Natural killer cell (primary cell): ENCODE measurements around the gene CDC42EP4. TPM values are rescaled to one million over a fixed set of nuclear protein-coding genes. Genes with fewer than 3 reads are reported as not detected.

Experiments used
- ATAC-seq, 3 donors: fragments of 150-1000 bp in 2 of 3; fragments of 200-7000 bp in 1 of 3; cut with Tn5 transposase; 1 replicate in 1 of 3; 2 replicates in 2 of 3; pipeline ENCODE4 v1.10.0; 2021; ENCODE audit warnings: mild to moderate bottlenecking in 2 of 3, moderate library complexity in 2 of 3
- DNase-seq, 2 donors: peaks; one replicate each; pipeline versions ENCODE4 v3.0.0 to v3.0.0-alpha.2; 2013 to 2021; ENCODE audit warnings: mixed read lengths in 1 of 2
- H3K27ac ChIP-seq: one replicate; pipeline ENCODE4 v1.5.1; 2013; ENCODE audit warnings: mild to moderate bottlenecking, low read length
- H3K27me3 ChIP-seq: one replicate; pipeline ENCODE4 v1.6.1; 2013; ENCODE audit warnings: low read length; ENCODE audit not compliant: control insufficient read depth, insufficient read depth
- H3K36me3 ChIP-seq: one replicate; pipeline ENCODE4 v1.6.1; 2013; ENCODE audit warnings: low read length; ENCODE audit not compliant: control insufficient read depth, insufficient read depth
- H3K4me1 ChIP-seq: one replicate; pipeline ENCODE4 v1.6.1; 2013; ENCODE audit warnings: low read length; ENCODE audit not compliant: control insufficient read depth, insufficient read depth
- H3K4me3 ChIP-seq: one replicate; pipeline ENCODE4 v1.5.1; 2013; ENCODE audit warnings: low read length
- H3K9me3 ChIP-seq: one replicate; pipeline ENCODE4 v1.6.1; 2013; ENCODE audit warnings: low read length; ENCODE audit not compliant: control insufficient read depth, insufficient read depth
- H3K27ac Mint-ChIP-seq, 2 donors: one replicate each; pipeline ENCODE4 v1.8.0; 2022; ENCODE audit warnings: mild to moderate bottlenecking in 2 of 2, mixed read lengths in 2 of 2, moderate library complexity in 1 of 2
- H3K27me3 Mint-ChIP-seq, 2 donors: one replicate each; pipeline ENCODE4 v1.8.0; 2022; ENCODE audit warnings: low read depth in 2 of 2, mixed read lengths in 2 of 2
- H3K36me3 Mint-ChIP-seq: one replicate; pipeline ENCODE4 v1.8.0; 2022; ENCODE audit warnings: mixed read lengths
- H3K4me1 Mint-ChIP-seq, 2 donors: one replicate each; pipeline ENCODE4 v1.8.0; 2022; ENCODE audit warnings: mixed read lengths in 2 of 2
- H3K4me3 Mint-ChIP-seq: one replicate; pipeline ENCODE4 v1.8.0; 2022; ENCODE audit warnings: mild to moderate bottlenecking, moderate library complexity, mixed read lengths
- H3K9me3 Mint-ChIP-seq, 2 donors: one replicate each; pipeline ENCODE4 v1.8.0; 2022; ENCODE audit warnings: mixed read lengths in 2 of 2
- CTCF ChIP-seq: fragments of 200-600 bp; IDR thresholded peaks from one replicate; pipeline ENCODE4 v1.8.0; 2022; ENCODE audit warnings: antibody characterized with exemption
- WGBS: methylation state at CpG from one replicate; pipeline ENCODE4 v1.1.7; 2013; ENCODE audit warnings: missing lambda C conversion rate; ENCODE audit not compliant: insufficient coverage; 5-methylcytosine and 5-hydroxymethylcytosine counted together
- intact Hi-C: fragments of 100-400 bp; cut with micrococcal nuclease; formaldehyde crosslinking; loops from one replicate; pipeline ENCODE4 v1.14.2; 2022
- total RNA-seq, 4 donors: library from RNA; stranded (reverse); fragments of 120-200 nt in 1 of 4; gene quantifications; one replicate each; pipeline versions ENCODE4 v1.2.3 to v1.2.4, GENCODE V29; 2013 to 2022

CDC42EP4 gene
- total RNA-seq, 3 donors from 2014 or later (not counting 1 experiment from before 2014, with no cell fraction given), result 2.5 to 9.6 (median 4.4) TPM

- DNase-seq, result no peak
- Mint-ChIP-seq H3K4me1 (peaks cover 0 to 4% of the 10 kb centered on the region in 2 donors), H3K9me3 (no peaks in the 10 kb centered on the region), H3K27me3 (no peaks in the 10 kb centered on the region), H3K36me3 (no peaks in the 10 kb centered on the region), H3K27ac (no peak overlapping the region), H3K4me3 (no peak overlapping the region)
- Histone ChIP-seq H3K9me3 (no peaks in the 10 kb centered on the region), H3K27ac (no peak overlapping the region), H3K4me1 (no peaks in the 10 kb centered on the region), H3K36me3 (no peaks in the 10 kb centered on the region), H3K4me3 (no peak overlapping the region), H3K27me3 (no peaks in the 10 kb centered on the region)
- intact Hi-C loops, result no loop called here
- 78% methylated on average over 7 of the region's 7 CpGs for WGBS
- no peak for TF ChIP-seq CTCF
- ATAC-seq, result peak in 2 of 3 donors; percentile 32 to 43
These were observed 28.3 kb upstream of the CDC42EP4 start for GRCh38 chr17:73340093-73340596.

- intact Hi-C loops, result no loop called here
These were observed 26.9 kb upstream of the CDC42EP4 start for GRCh38 chr17:73338566-73339197.

GRCh38 chr17:73338050-73338521 lies 26.3 kb upstream of the CDC42EP4 start:
- intact Hi-C loops, result no loop called here
- WGBS, result 86% methylated on average over 12 of the region's 13 CpGs
- H3K27me3 ChIP-seq, result no peaks in the 10 kb centered on the region

More at GRCh38 chr17:73338566-73339197, 26.9 kb upstream of the CDC42EP4 start:
- Mint-ChIP-seq H3K4me3 (no peak overlapping the region), H3K36me3 (no peaks in the 10 kb centered on the region), H3K4me1 (peaks cover 0 to 4% of the 10 kb centered on the region in 2 donors), H3K9me3 (no peaks in the 10 kb centered on the region), H3K27ac (no peak overlapping the region), H3K27me3 (no peaks in the 10 kb centered on the region)
- H3K27me3 ChIP-seq, result no peaks in the 10 kb centered on the region
- H3K4me3 ChIP-seq, result no peak overlapping the region
- ATAC-seq, result no peak
- no peaks in the 10 kb centered on the region for H3K36me3 ChIP-seq
- H3K27ac ChIP-seq, result no peak overlapping the region
- no peaks in the 10 kb centered on the region for H3K4me1 ChIP-seq
- H3K9me3 ChIP-seq, result no peaks in the 10 kb centered on the region
- WGBS, result 85% methylated on average over 22 of the region's 22 CpGs
- no peak for TF ChIP-seq CTCF
- DNase-seq, result no peak

More at GRCh38 chr17:73338050-73338521, 26.3 kb upstream of the CDC42EP4 start:
- Mint-ChIP-seq H3K27me3 (no peaks in the 10 kb centered on the region), H3K4me3 (no peak overlapping the region), H3K9me3 (no peaks in the 10 kb centered on the region), H3K4me1 (peaks cover 0 to 4% of the 10 kb centered on the region in 2 donors), H3K27ac (no peak overlapping the region), H3K36me3 (no peaks in the 10 kb centered on the region)
- Histone ChIP-seq H3K4me1 (no peaks in the 10 kb centered on the region), H3K36me3 (no peaks in the 10 kb centered on the region), H3K4me3 (no peak overlapping the region), H3K27ac (no peak overlapping the region), H3K9me3 (no peaks in the 10 kb centered on the region)
- no peak for TF ChIP-seq CTCF
- DNase-seq (no peak), ATAC-seq (no peak)
